ENCODE measurements around the gene ANKRD23. TPM values are rescaled to one million over a fixed set of nuclear protein-coding genes. Genes with fewer than 3 reads are reported as not detected.

ANKRD23 gene
- total and polyA plus RNA-seq, 2 of the 8 experiments (the other 6 are each of a cell fraction or from before 2014, with no cell fraction given), result 3.4 to 3.5 TPM

- H3K9me3 ChIP-seq (ENCODE audit: insufficient read depth in 2 of 2, low read depth in 1 of 2, low read length in 1 of 2), result no peaks in the 10 kb centered on the region
- 92% methylated on average over 10 of the region's 10 CpGs; no CpG with 5 or more reads in 1 of the 2 experiments for WGBS, 2 experiments (ENCODE audit: extremely low coverage in 1 of 2, insufficient coverage in 1 of 2, insufficient read length in 1 of 2, insufficient replicate concordance in 2 of 2, low coverage in 1 of 2, low lambda C conversion rate in 2 of 2, missing lambda C conversion rate in 1 of 2)
- TF ChIP-seq SUZ12 (IDR thresholded peaks at IDR 0.05; ENCODE audit: low read length), result no peak
- no peak for TF ChIP-seq TAF7 (optimal IDR thresholded peaks at IDR 0.05; ENCODE audit: borderline replicate concordance, low read depth, low read length)
- TF ChIP-seq E2F6 (IDR thresholded peaks at IDR 0.05), result no peak
- no peak for TF ChIP-seq FOSL1 (IDR thresholded peaks at IDR 0.05; ENCODE audit: insufficient read depth, low read depth, low read length)
- TF ChIP-seq HDAC2 (IDR thresholded peaks at IDR 0.05; ENCODE audit: borderline replicate concordance in 1 of 2, low read depth in 2 of 2, low read length in 2 of 2), result no peak
- TF ChIP-seq TBP (IDR thresholded peaks at IDR 0.05; ENCODE audit: low read depth, low read length), result no peak
- no peak for TF ChIP-seq HDAC6 (IDR thresholded peaks at IDR 0.05; ENCODE audit: low read depth, low read length)
- TF ChIP-seq TAF1 (IDR thresholded peaks at IDR 0.05; ENCODE audit: low read depth, low read length), result no peak
- TF ChIP-seq POU5F1 (IDR thresholded peaks at IDR 0.05; ENCODE audit: low read depth, low read length), result no peak
- TF ChIP-seq SP1 (IDR thresholded peaks at IDR 0.05; ENCODE audit: low read depth, low read length), result no peak
- no peak for TF ChIP-seq TEAD4 (IDR thresholded peaks at IDR 0.05; ENCODE audit: low read depth, low read length)
- TF ChIP-seq BRCA1 (IDR thresholded peaks at IDR 0.05; ENCODE audit: low read depth, low read length), result no peak
- no peak for TF ChIP-seq CTBP2 (IDR thresholded peaks at IDR 0.05; ENCODE audit: borderline replicate concordance, insufficient read depth, insufficient read length, low read length)
- TF ChIP-seq CHD2 (IDR thresholded peaks at IDR 0.05; ENCODE audit: low read length), result no peak
Observed at GRCh38 chr2:96847586-96847985, 3.8 kb upstream of the ANKRD23 start.

More at GRCh38 chr2:96847586-96847985, 3.8 kb upstream of the ANKRD23 start:
- H3K4me3 ChIP-seq (ENCODE audit: extremely low read depth in 1 of 4, insufficient read depth in 2 of 4, low read depth in 3 of 4, low read length in 4 of 4), result no peak overlapping the region
- H3K18ac ChIP-seq (ENCODE audit: extremely low read depth, low read length), result no peak overlapping the region
- no peak overlapping the region for H3K4ac ChIP-seq (replicated peaks; ENCODE audit: insufficient read length, low read depth, low read length)
- no peak overlapping the region for H3K27ac ChIP-seq (ENCODE audit: low read depth, low read length)
- no peak overlapping the region for H3K4me2 ChIP-seq (ENCODE audit: insufficient read depth in 1 of 2, low read depth in 2 of 2, low read length in 2 of 2)
- H3K14ac ChIP-seq (ENCODE audit: insufficient read length), result no peak overlapping the region
- H2BK20ac ChIP-seq (ENCODE audit: low read length), result no peak overlapping the region
- peaks cover 3 to 4% of the 10 kb centered on the region in 2 experiments for H4K20me1 ChIP-seq (replicated peaks in 1 of 2; ENCODE audit: control insufficient read depth in 1 of 2, insufficient read depth in 2 of 2, low read length in 2 of 2)
- H3K4me1 ChIP-seq (replicated peaks in 1 of 4; ENCODE audit: control insufficient read depth in 3 of 4, insufficient read depth in 4 of 4, low read length in 3 of 4), result no peaks in the 10 kb centered on the region
- POLR2A ChIA-PET (ENCODE audit: partially characterized antibody), result interaction anchor here (2.7 to 6.9 kb wide), 3 partner anchors 9 to 14 kb away, joined by 6 to 39 read pairs (median 9); partner anchors contain the start of gene ANKRD39
- no peak overlapping the region for H2AK5ac ChIP-seq (ENCODE audit: low read depth, low read length)
- H2BK5ac ChIP-seq (ENCODE audit: low read depth, low read length), result no peak overlapping the region
- H4K91ac ChIP-seq (replicated peaks; ENCODE audit: insufficient read length, low read length), result no peak overlapping the region
- 0 out of 2 replicates have a peak overlapping the region, but pooled peaks have one; percentile 51 for H4K8ac ChIP-seq (ENCODE audit: extremely low read depth, insufficient read depth, low read length)
- no peak for DNase-seq (ENCODE audit: low read depth in 1 of 2, low spot score in 2 of 2)
- H2BK120ac ChIP-seq (replicated peaks; ENCODE audit: low read depth, low read length), result no peak overlapping the region
- no peak overlapping the region for H3K56ac ChIP-seq (replicated peaks; ENCODE audit: insufficient read length, low read depth, low read length)
- H3K79me1 ChIP-seq (ENCODE audit: low read depth, low read length), result 0 out of 2 replicates have a peak, but pooled peaks cover 2% of the 10 kb centered on the region
- H3K23ac ChIP-seq (ENCODE audit: insufficient read length), result no peak overlapping the region
- H3K9ac ChIP-seq (replicated peaks in 1 of 4; ENCODE audit: extremely low read depth in 1 of 4, low read depth in 3 of 4, low read length in 3 of 4), result no peak overlapping the region
- H3K23me2 ChIP-seq (ENCODE audit: low read depth, low read length), result no peaks in the 10 kb centered on the region
- H3K36me3 ChIP-seq (ENCODE audit: control insufficient read depth in 2 of 4, insufficient read depth in 4 of 4, low read length in 3 of 4), result peaks cover 2 to 36% (median 10%) of the 10 kb centered on the region in 4 experiments; a peak in 5 of 8 replicates
- no peaks in the 10 kb centered on the region for H3K79me2 ChIP-seq (ENCODE audit: control insufficient read depth in 1 of 2, insufficient read depth in 2 of 2, low read length in 2 of 2)
- CTCF ChIA-PET (ENCODE audit: partially characterized antibody), result interaction anchor here (0.6 to 2.2 kb wide), 5 partner anchors 10 to 584 kb away, joined by 3 to 6 read pairs (median 4); partner anchors contain the start of gene ANKRD39
- no peaks in the 10 kb centered on the region for H3K27me3 ChIP-seq (replicated peaks in 1 of 4; ENCODE audit: control insufficient read depth in 3 of 4, extremely low read depth in 1 of 4, insufficient read depth in 3 of 4, low read length in 3 of 4)
- no peak overlapping the region for H2BK12ac ChIP-seq (ENCODE audit: low read depth, low read length)
- H4K5ac ChIP-seq (ENCODE audit: insufficient read length, low read depth, low read length), result no peak overlapping the region
- no peak for FAIRE-seq
- no peak overlapping the region for H2BK15ac ChIP-seq (ENCODE audit: low read length)
- no peak overlapping the region for H2AFZ ChIP-seq (ENCODE audit: low read length)

Data from H1 (cell line).